ENCODE results near the gene STAT6.

GRCh38 chr12:57150400-57151000, 39.3 kb upstream of the STAT6 start:
- TF ChIP-seq, protein P1, sequence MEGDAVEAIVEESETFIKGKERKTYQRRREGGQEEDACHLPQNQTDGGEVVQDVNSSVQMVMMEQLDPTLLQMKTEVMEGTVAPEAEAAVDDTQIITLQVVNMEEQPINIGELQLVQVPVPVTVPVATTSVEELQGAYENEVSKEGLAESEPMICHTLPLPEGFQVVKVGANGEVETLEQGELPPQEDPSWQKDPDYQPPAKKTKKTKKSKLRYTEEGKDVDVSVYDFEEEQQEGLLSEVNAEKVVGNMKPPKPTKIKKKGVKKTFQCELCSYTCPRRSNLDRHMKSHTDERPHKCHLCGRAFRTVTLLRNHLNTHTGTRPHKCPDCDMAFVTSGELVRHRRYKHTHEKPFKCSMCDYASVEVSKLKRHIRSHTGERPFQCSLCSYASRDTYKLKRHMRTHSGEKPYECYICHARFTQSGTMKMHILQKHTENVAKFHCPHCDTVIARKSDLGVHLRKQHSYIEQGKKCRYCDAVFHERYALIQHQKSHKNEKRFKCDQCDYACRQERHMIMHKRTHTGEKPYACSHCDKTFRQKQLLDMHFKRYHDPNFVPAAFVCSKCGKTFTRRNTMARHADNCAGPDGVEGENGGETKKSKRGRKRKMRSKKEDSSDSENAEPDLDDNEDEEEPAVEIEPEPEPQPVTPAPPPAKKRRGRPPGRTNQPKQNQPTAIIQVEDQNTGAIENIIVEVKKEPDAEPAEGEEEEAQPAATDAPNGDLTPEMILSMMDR (conservative IDR thresholded peaks at IDR 0.05; ENCODE audit: low read length) = no peak
- TF ChIP-seq EZH2phosphoT487 (IDR thresholded peaks at IDR 0.05; ENCODE audit: borderline replicate concordance) = no peak
